ENCODE results near the gene MIOX. TPM values are rescaled to one million over a fixed set of nuclear protein-coding genes. Genes with fewer than 3 reads are reported as not detected.

MIOX gene
- total and polyA plus RNA-seq, 9 of the 15 experiments (the other 6 are each of a cell fraction or from before 2014, with no cell fraction given), result 0.08 TPM; not detected in 8

Other genes with a start within 250 kb of the MIOX start
Only the 7 nearest of the 20 such genes appear.
- 26.9 and 36.8 TPM in 2 replicates for gene SBF1, start 11.8 kb upstream of the MIOX start, total RNA-seq (2014; rRNA removed)
- 2.9 and 5.3 TPM in 2 replicates for gene SBF1, start 11.8 kb upstream of the MIOX start, total RNA-seq (2014; rRNA removed; fragmentation: Illumina TruSeq; extraction: Trizol)
- 14.9 and 16.1 TPM in 2 replicates for gene SBF1, start 11.8 kb upstream of the MIOX start, total RNA-seq (2015; rRNA removed; fragmentation: Illumina TruSeq; extraction: Trizol)
- 47.3 and 50.4 TPM in 2 replicates for gene SBF1, start 11.8 kb upstream of the MIOX start, total RNA-seq (2021)
- 11.4 and 16.7 TPM in 2 replicates for gene SBF1, start 11.8 kb upstream of the MIOX start, polyA plus RNA-seq (2011; rRNA removed)
- gene SBF1, start 11.8 kb upstream of the MIOX start, polyA plus RNA-seq (2014; fragmentation: Illumina TruSeq; extraction: Trizol), result 6.7 and 15.5 TPM in 2 replicates
- under 1 TPM; 0.44 to 0.55 TPM for gene SBF1, start 11.8 kb upstream of the MIOX start, polyA plus RNA-seq (2014; fragmentation: Nextera tagmentation; extraction: Ambion mirVana)
- gene SBF1, start 11.8 kb upstream of the MIOX start, polyA plus RNA-seq (2014; rRNA removed), result 22.3 and 24.3 TPM in 2 replicates
- 1.5 and 1.8 TPM in 2 replicates for gene ADM2, start 5.3 kb upstream of the MIOX start, total RNA-seq (2014; rRNA removed)
- gene ADM2, start 5.3 kb upstream of the MIOX start, total RNA-seq (2014; rRNA removed; fragmentation: Illumina TruSeq; extraction: Trizol), result 0.33 and 0.41 TPM in 2 replicates
- 0.08 and 0.11 TPM in 2 replicates for gene ADM2, start 5.3 kb upstream of the MIOX start, total RNA-seq (2015; rRNA removed; fragmentation: Illumina TruSeq; extraction: Trizol)
- 3.4 and 5.1 TPM in 2 replicates for gene ADM2, start 5.3 kb upstream of the MIOX start, total RNA-seq (2021)
- 0.38 and 1.1 TPM in 2 replicates for gene ADM2, start 5.3 kb upstream of the MIOX start, polyA plus RNA-seq (2011; rRNA removed)
- gene ADM2, start 5.3 kb upstream of the MIOX start, polyA plus RNA-seq (2014; fragmentation: Illumina TruSeq; extraction: Trizol), result 1.7 and 2.9 TPM in 2 replicates
- under 1 TPM; 0.22 to 0.31 TPM for gene ADM2, start 5.3 kb upstream of the MIOX start, polyA plus RNA-seq (2014; fragmentation: Nextera tagmentation; extraction: Ambion mirVana)
- 1.3 and 2.2 TPM in 2 replicates for gene ADM2, start 5.3 kb upstream of the MIOX start, polyA plus RNA-seq (2014; rRNA removed)
- 18.1 and 26.0 TPM in 2 replicates for gene LMF2, start 20.8 kb downstream of the MIOX start, total RNA-seq (2014; rRNA removed)
- 0.67 and 1.2 TPM in 2 replicates for gene LMF2, start 20.8 kb downstream of the MIOX start, total RNA-seq (2014; rRNA removed; fragmentation: Illumina TruSeq; extraction: Trizol)
- 7.5 and 7.6 TPM in 2 replicates for gene LMF2, start 20.8 kb downstream of the MIOX start, total RNA-seq (2015; rRNA removed; fragmentation: Illumina TruSeq; extraction: Trizol)
- 35.8 and 37.1 TPM in 2 replicates for gene LMF2, start 20.8 kb downstream of the MIOX start, total RNA-seq (2021)
- 8.8 and 19.2 TPM in 2 replicates for gene LMF2, start 20.8 kb downstream of the MIOX start, polyA plus RNA-seq (2011; rRNA removed)
- gene LMF2, start 20.8 kb downstream of the MIOX start, polyA plus RNA-seq (2014; fragmentation: Illumina TruSeq; extraction: Trizol), result 3.2 and 13.6 TPM in 2 replicates
- under 1 TPM; 0.08 to 0.39 TPM for gene LMF2, start 20.8 kb downstream of the MIOX start, polyA plus RNA-seq (2014; fragmentation: Nextera tagmentation; extraction: Ambion mirVana)
- 31.7 and 32.7 TPM in 2 replicates for gene LMF2, start 20.8 kb downstream of the MIOX start, polyA plus RNA-seq (2014; rRNA removed)
- 72.3 and 79.2 TPM in 2 replicates for gene NCAPH2, start 21.4 kb downstream of the MIOX start, total RNA-seq (2014; rRNA removed)
- gene NCAPH2, start 21.4 kb downstream of the MIOX start, total RNA-seq (2014; rRNA removed; fragmentation: Illumina TruSeq; extraction: Trizol), result 20.2 and 24.3 TPM in 2 replicates
- gene NCAPH2, start 21.4 kb downstream of the MIOX start, total RNA-seq (2015; rRNA removed; fragmentation: Illumina TruSeq; extraction: Trizol), result 40.5 and 42.9 TPM in 2 replicates
- 83.2 and 88.6 TPM in 2 replicates for gene NCAPH2, start 21.4 kb downstream of the MIOX start, total RNA-seq (2021)
- 31.2 and 43.9 TPM in 2 replicates for gene NCAPH2, start 21.4 kb downstream of the MIOX start, polyA plus RNA-seq (2011; rRNA removed)
- gene NCAPH2, start 21.4 kb downstream of the MIOX start, polyA plus RNA-seq (2014; fragmentation: Illumina TruSeq; extraction: Trizol), result 32.4 and 44.0 TPM in 2 replicates
- gene NCAPH2, start 21.4 kb downstream of the MIOX start, polyA plus RNA-seq (2014; fragmentation: Nextera tagmentation; extraction: Ambion mirVana), result 10 to 100 TPM in 1 of 2 experiments, 1 to 10 TPM in 1; 3.6 to 10.0 TPM
- 63.3 and 67.1 TPM in 2 replicates for gene NCAPH2, start 21.4 kb downstream of the MIOX start, polyA plus RNA-seq (2014; rRNA removed)
- 2.2 and 2.6 TPM in 2 replicates for gene SCO2, start 38.7 kb downstream of the MIOX start, total RNA-seq (2014; rRNA removed)
- gene SCO2, start 38.7 kb downstream of the MIOX start, total RNA-seq (2014; rRNA removed; fragmentation: Illumina TruSeq; extraction: Trizol), result not detected in 2 replicates
- 0.26 and 0.69 TPM in 2 replicates for gene SCO2, start 38.7 kb downstream of the MIOX start, total RNA-seq (2015; rRNA removed; fragmentation: Illumina TruSeq; extraction: Trizol)
- 4.0 and 8.9 TPM in 2 replicates for gene SCO2, start 38.7 kb downstream of the MIOX start, total RNA-seq (2021)
- gene SCO2, start 38.7 kb downstream of the MIOX start, polyA plus RNA-seq (2011; rRNA removed), result 1.1 and 2.2 TPM in 2 replicates
- 0.34 TPM in 1 of 2 replicates, not detected in the other for gene SCO2, start 38.7 kb downstream of the MIOX start, polyA plus RNA-seq (2014; fragmentation: Illumina TruSeq; extraction: Trizol)
- gene SCO2, start 38.7 kb downstream of the MIOX start, polyA plus RNA-seq (2014; fragmentation: Nextera tagmentation; extraction: Ambion mirVana), result not detected
- gene SCO2, start 38.7 kb downstream of the MIOX start, polyA plus RNA-seq (2014; rRNA removed), result 1.0 and 2.2 TPM in 2 replicates
- gene TYMP, start 43.2 kb downstream of the MIOX start, total RNA-seq (2014; rRNA removed), result 2.4 and 3.7 TPM in 2 replicates
- gene TYMP, start 43.2 kb downstream of the MIOX start, total RNA-seq (2014; rRNA removed; fragmentation: Illumina TruSeq; extraction: Trizol), result not detected in 2 replicates
- gene TYMP, start 43.2 kb downstream of the MIOX start, total RNA-seq (2015; rRNA removed; fragmentation: Illumina TruSeq; extraction: Trizol), result not detected in 2 replicates
- gene TYMP, start 43.2 kb downstream of the MIOX start, total RNA-seq (2021), result 2.6 and 4.0 TPM in 2 replicates
- gene TYMP, start 43.2 kb downstream of the MIOX start, polyA plus RNA-seq (2011; rRNA removed), result 0.17 and 0.27 TPM in 2 replicates
- not detected in 2 replicates for gene TYMP, start 43.2 kb downstream of the MIOX start, polyA plus RNA-seq (2014; fragmentation: Illumina TruSeq; extraction: Trizol)
- gene TYMP, start 43.2 kb downstream of the MIOX start, polyA plus RNA-seq (2014; fragmentation: Nextera tagmentation; extraction: Ambion mirVana), result under 1 TPM in 1 of 2 experiments, not detected in 1; 0.03 TPM
- gene TYMP, start 43.2 kb downstream of the MIOX start, polyA plus RNA-seq (2014; rRNA removed), result 2.7 and 2.8 TPM in 2 replicates
- 0.05 and 0.08 TPM in 2 replicates for gene KLHDC7B, start 59.0 kb downstream of the MIOX start, total RNA-seq (2014; rRNA removed)
- not detected in 2 replicates for gene KLHDC7B, start 59.0 kb downstream of the MIOX start, total RNA-seq (2014; rRNA removed; fragmentation: Illumina TruSeq; extraction: Trizol)
- 0.04 TPM in 2 replicates for gene KLHDC7B, start 59.0 kb downstream of the MIOX start, total RNA-seq (2015; rRNA removed; fragmentation: Illumina TruSeq; extraction: Trizol)
- gene KLHDC7B, start 59.0 kb downstream of the MIOX start, total RNA-seq (2021), result 0.22 TPM in 2 replicates
- gene KLHDC7B, start 59.0 kb downstream of the MIOX start, polyA plus RNA-seq (2011; rRNA removed), result 0.09 TPM in 1 of 2 replicates, not detected in the other
- 0.04 and 0.22 TPM in 2 replicates for gene KLHDC7B, start 59.0 kb downstream of the MIOX start, polyA plus RNA-seq (2014; fragmentation: Illumina TruSeq; extraction: Trizol)
- gene KLHDC7B, start 59.0 kb downstream of the MIOX start, polyA plus RNA-seq (2014; fragmentation: Nextera tagmentation; extraction: Ambion mirVana), result not detected
- 0.07 and 0.15 TPM in 2 replicates for gene KLHDC7B, start 59.0 kb downstream of the MIOX start, polyA plus RNA-seq (2014; rRNA removed)